ENCODE results near the gene NFATC1. TPM values are rescaled to one million over a fixed set of nuclear protein-coding genes. Genes with fewer than 3 reads are reported as not detected.

Gene NFATC1
- polyA plus RNA-seq, 1 of the 3 experiments (the other 2 are of a cell fraction), result 0.02 TPM

DNA sequence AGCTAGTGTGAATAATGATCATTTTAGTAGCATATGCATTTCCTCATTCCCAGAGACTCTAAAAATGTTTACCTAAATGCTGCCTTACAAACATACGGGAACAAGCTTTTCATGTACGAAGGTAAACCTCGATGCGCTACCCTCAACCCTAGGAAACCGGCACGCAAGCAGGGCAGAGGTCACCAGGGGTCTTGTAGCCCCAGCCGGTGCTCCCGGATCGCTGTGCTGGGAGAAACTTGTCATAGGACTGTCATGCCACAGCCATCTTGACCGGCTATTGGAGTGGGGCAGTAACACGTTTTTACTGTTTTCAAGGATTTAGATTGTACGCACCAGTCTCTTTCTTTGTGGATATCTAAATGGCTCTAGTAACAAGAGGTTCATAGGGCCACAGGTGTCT lies 34.8 kb upstream of the NFATC1 start:
- Histone ChIP-seq H4K20me1 (ENCODE audit: insufficient read depth) (no peaks in the 10 kb centered on the region), H3K27ac (ENCODE audit: low read depth in 2 of 2, low read length in 1 of 2) (no peak overlapping the region), H3K4me2 (no peak overlapping the region), H3K4me1 (ENCODE audit: control insufficient read depth in 1 of 2, insufficient read depth in 2 of 2, low read depth in 1 of 2, low read length in 1 of 2) (peaks cover 0 to 5% of the 10 kb centered on the region in 2 experiments; a peak in 1 of 4 replicates), H3K79me2 (ENCODE audit: insufficient read depth) (no peaks in the 10 kb centered on the region), H3K9ac (no peak overlapping the region), H3F3A (replicated peaks; ENCODE audit: insufficient read depth) (no peaks in the 10 kb centered on the region), H3K9me2 (no peaks in the 10 kb centered on the region), H3K4me3 (ENCODE audit: low read depth in 2 of 2, low read length in 1 of 2) (no peak overlapping the region), H3K27me3 (ENCODE audit: insufficient read depth) (no peaks in the 10 kb centered on the region), H3K9me3 (no peaks in the 10 kb centered on the region), H2AFZ (ENCODE audit: low read depth) (no peak overlapping the region), H3K36me3 (replicated peaks in 1 of 2; ENCODE audit: control insufficient read depth in 1 of 2, insufficient read depth in 2 of 2, low read length in 1 of 2) (peaks cover 14 to 29% of the 10 kb centered on the region in 2 experiments)
- TF ChIP-seq SIN3A (IDR thresholded peaks at IDR 0.05; ENCODE audit: borderline replicate concordance, low read depth, low read length) (no peak), EZH2phosphoT487 (IDR thresholded peaks at IDR 0.05; ENCODE audit: borderline replicate concordance, low read depth) (no peak), NRF1 (IDR thresholded peaks at IDR 0.05; ENCODE audit: low read depth, low read length) (no peak), CHD2 (IDR thresholded peaks at IDR 0.05; ENCODE audit: low read length, partially characterized antibody) (no peak), POLR2AphosphoS5 (IDR thresholded peaks at IDR 0.05; ENCODE audit: low read depth, low read length) (no peak), TCF12 (IDR thresholded peaks at IDR 0.05) (no peak), GATA2 (CRISPR knock-in tag; IDR thresholded peaks at IDR 0.05) (no peak), FOXJ3 (CRISPR knock-in tag; IDR thresholded peaks at IDR 0.05) (no peak), RXRA (IDR thresholded peaks at IDR 0.05; ENCODE audit: borderline replicate concordance, low read depth) (no peak), RFX5 (IDR thresholded peaks at IDR 0.05; ENCODE audit: low read length) (no peak), FOSL2 (IDR thresholded peaks at IDR 0.05; ENCODE audit: borderline replicate concordance, low read depth) (no peak), JUND (IDR thresholded peaks at IDR 0.05) (no peak), YY1 (IDR thresholded peaks at IDR 0.05; ENCODE audit: low read depth) (no peak)
- TF ChIP-seq, protein P1, sequence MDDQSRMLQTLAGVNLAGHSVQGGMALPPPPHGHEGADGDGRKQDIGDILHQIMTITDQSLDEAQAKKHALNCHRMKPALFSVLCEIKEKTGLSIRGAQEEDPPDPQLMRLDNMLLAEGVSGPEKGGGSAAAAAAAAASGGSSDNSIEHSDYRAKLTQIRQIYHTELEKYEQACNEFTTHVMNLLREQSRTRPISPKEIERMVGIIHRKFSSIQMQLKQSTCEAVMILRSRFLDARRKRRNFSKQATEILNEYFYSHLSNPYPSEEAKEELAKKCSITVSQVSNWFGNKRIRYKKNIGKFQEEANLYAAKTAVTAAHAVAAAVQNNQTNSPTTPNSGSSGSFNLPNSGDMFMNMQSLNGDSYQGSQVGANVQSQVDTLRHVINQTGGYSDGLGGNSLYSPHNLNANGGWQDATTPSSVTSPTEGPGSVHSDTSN (IDR thresholded peaks at IDR 0.05), result no peak
- TF ChIP-seq, protein P2, sequence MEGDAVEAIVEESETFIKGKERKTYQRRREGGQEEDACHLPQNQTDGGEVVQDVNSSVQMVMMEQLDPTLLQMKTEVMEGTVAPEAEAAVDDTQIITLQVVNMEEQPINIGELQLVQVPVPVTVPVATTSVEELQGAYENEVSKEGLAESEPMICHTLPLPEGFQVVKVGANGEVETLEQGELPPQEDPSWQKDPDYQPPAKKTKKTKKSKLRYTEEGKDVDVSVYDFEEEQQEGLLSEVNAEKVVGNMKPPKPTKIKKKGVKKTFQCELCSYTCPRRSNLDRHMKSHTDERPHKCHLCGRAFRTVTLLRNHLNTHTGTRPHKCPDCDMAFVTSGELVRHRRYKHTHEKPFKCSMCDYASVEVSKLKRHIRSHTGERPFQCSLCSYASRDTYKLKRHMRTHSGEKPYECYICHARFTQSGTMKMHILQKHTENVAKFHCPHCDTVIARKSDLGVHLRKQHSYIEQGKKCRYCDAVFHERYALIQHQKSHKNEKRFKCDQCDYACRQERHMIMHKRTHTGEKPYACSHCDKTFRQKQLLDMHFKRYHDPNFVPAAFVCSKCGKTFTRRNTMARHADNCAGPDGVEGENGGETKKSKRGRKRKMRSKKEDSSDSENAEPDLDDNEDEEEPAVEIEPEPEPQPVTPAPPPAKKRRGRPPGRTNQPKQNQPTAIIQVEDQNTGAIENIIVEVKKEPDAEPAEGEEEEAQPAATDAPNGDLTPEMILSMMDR (IDR thresholded peaks at IDR 0.05), result no peak
- TF ChIP-seq, protein P3, sequence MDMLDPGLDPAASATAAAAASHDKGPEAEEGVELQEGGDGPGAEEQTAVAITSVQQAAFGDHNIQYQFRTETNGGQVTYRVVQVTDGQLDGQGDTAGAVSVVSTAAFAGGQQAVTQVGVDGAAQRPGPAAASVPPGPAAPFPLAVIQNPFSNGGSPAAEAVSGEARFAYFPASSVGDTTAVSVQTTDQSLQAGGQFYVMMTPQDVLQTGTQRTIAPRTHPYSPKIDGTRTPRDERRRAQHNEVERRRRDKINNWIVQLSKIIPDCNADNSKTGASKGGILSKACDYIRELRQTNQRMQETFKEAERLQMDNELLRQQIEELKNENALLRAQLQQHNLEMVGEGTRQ (IDR thresholded peaks at IDR 0.05; ENCODE audit: borderline replicate concordance, low read depth, low read length), result no peak
- TF ChIP-seq, protein P4, sequence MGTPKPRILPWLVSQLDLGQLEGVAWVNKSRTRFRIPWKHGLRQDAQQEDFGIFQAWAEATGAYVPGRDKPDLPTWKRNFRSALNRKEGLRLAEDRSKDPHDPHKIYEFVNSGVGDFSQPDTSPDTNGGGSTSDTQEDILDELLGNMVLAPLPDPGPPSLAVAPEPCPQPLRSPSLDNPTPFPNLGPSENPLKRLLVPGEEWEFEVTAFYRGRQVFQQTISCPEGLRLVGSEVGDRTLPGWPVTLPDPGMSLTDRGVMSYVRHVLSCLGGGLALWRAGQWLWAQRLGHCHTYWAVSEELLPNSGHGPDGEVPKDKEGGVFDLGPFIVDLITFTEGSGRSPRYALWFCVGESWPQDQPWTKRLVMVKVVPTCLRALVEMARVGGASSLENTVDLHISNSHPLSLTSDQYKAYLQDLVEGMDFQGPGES (IDR thresholded peaks at IDR 0.05; ENCODE audit: low read depth, low read length), result no peak
- TF ChIP-seq, protein P5, sequence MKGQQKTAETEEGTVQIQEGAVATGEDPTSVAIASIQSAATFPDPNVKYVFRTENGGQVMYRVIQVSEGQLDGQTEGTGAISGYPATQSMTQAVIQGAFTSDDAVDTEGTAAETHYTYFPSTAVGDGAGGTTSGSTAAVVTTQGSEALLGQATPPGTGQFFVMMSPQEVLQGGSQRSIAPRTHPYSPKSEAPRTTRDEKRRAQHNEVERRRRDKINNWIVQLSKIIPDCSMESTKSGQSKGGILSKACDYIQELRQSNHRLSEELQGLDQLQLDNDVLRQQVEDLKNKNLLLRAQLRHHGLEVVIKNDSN (IDR thresholded peaks at IDR 0.05; ENCODE audit: borderline replicate concordance, low read depth), result no peak
- ChIA-PET POLR2A (no interaction called here), CTCF (interaction anchor here (0.9 to 2.1 kb wide), 4 partner anchors 9 to 168 kb away, joined by 3 to 7 read pairs (median 4); no protein-coding TSS in a partner anchor)
- 96% methylated on average over 9 of the region's 12 CpGs for WGBS (ENCODE audit: low lambda C conversion rate)
- no peak for DNase-seq
